Activated CD8-positive, alpha-beta memory T cell treated with anti-CD3 and anti-CD28 coated beads, Interleukin-2, amount 50 U/mL, for 24 hours (primary cell): ENCODE data around the gene RANBP17.
"Not testable (repeated sequence)": the region's sequence is repeated elsewhere in the genome, so short reads cannot be mapped to it uniquely, and the experiment has no call there.

ENCODE experiments used
- DNase-seq: peaks from one replicate; pipeline ENCODE4 v3.0.0-alpha.2; 2020; ENCODE audit errors: extremely low read depth

RANBP17 gene

GRCh38 chr5:171155621-171156020, 293.8 kb downstream of the RANBP17 start:
- no peak for DNase-seq

DNA sequence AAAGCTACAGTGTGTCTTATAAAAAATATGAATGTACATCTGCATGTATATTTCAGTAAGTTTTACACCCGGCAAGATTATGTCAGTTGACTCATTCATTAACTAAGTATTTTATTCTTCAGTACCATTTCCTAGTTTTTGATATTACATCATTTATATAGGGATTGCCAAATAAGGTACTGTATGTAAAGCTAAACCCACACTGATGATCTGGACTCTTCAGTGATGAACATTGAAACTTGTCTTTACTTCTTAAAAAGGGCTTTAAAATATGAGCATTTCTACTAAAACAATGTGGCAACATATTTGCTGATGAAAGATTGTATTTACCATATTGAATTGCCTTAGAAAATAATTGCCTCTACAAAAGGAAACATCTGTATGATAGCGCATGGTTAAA, 295.5 kb downstream of the RANBP17 start:
- no peak for DNase-seq

DNA sequence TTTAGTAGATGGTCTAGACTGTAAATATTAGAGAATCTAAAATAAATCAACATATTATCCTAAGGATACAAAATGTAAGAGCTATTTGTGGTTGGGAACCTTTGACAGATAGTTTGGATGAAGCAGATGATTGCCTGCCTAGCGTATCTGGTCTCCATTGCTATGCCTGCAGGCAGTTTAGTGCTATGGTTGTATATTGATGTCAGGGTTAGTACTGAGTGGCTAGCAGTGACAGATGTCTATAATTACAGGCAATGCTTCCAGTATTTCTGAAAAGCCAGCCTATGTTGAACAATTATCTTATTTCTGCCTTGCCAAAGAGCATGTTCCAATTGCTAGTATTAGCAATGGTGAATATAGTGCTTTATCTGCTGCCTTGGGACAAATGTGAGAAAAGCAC, 296.0 kb downstream of the RANBP17 start:
- no peak for DNase-seq

DNA sequence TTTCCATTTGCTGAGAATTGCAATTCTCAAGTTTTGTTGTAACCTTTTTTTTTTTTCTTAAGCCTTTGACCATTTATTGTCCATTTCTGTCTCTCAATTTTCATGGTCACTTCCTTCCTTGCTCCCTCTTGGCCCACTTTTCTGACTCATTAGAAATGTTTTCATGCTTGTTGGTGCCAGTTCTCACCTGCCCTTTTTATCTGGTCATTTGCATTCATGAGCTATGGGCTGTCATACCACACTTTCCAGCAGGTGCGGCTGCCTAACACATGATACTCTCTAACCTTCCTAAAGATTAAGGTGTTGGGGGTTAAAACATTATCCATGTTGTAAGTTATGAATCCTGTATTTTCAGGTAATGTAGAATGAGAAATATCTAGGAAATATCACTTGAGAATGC, 296.8 kb downstream of the RANBP17 start:
- DNase-seq = no peak

DNA sequence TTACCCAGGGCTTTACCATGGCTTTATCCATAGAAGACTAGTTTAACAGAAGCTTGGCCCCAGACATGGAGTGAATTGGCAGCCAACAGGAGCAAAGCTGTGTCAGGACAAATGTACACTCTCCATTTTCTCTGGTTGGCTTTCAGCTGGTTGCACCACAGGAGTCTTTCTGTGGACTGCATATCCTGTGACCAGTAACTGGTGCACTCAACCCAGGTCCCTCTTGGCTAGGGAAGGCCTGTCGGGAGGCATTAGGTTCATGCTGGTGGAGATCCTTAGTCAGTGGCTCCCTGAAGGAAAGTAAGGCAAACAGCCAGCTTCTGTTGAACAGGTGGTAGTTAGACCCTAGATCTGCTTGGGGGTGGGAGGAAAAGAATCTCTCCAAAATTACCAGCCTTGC, 300.3 kb downstream of the RANBP17 start:
- DNase-seq = no peak

GRCh38 chr5:171162596-171162995, 300.8 kb downstream of the RANBP17 start:
- no peak for DNase-seq

GRCh38 chr5:171166766-171167165, 304.9 kb downstream of the RANBP17 start:
- no peak for DNase-seq

- DNase-seq = no peak
Observed at GRCh38 chr5:171168171-171168570, 306.4 kb downstream of the RANBP17 start.

- not testable (repeated sequence) for DNase-seq
Observed at GRCh38 chr5:171174960-171175359, 313.1 kb downstream of the RANBP17 start.

- no peak for DNase-seq
Observed at GRCh38 chr5:171175746-171176145, 313.9 kb downstream of the RANBP17 start.

DNA sequence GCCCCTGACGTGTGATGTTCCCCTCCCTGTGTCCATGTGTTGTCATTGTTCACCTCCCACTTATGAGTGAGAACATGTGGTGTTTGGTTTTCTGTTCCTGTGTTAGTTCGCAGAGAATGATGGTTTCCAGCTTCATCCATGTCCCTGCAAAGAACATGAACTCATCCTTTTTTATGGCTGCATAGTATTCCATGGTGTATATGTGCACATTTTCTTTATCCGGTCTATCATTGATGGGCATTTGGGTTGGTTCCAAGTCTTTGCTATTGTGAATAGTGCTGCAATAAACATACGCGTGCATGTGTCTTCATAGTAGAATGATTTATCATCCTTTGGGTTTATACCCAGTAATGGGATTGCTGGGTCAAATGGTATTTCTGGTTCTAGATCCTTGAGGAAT, 316.4 kb downstream of the RANBP17 start:
- DNase-seq = not testable (repeated sequence)

- no peak for DNase-seq
Observed at GRCh38 chr5:171188016-171188415, 326.2 kb downstream of the RANBP17 start.

DNA sequence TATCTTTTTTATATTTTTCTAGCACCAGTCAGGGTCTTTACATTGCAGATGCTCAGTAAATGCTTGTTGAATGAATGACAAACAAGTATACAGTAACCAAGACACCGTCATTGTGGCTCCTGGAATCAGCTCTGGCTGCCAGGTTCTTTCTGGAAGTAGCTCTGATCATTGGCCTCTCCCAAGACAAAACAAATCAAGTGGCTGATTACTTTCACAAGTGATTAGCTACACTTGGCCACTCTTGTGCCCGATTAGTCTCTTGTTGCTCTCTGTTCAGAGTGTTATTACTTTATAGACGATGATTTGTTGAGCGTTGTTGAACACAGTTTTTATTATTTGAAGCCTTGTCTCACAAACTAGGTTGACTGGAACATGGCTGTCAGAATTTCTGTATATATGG, 327.6 kb downstream of the RANBP17 start:
- no peak for DNase-seq

DNA sequence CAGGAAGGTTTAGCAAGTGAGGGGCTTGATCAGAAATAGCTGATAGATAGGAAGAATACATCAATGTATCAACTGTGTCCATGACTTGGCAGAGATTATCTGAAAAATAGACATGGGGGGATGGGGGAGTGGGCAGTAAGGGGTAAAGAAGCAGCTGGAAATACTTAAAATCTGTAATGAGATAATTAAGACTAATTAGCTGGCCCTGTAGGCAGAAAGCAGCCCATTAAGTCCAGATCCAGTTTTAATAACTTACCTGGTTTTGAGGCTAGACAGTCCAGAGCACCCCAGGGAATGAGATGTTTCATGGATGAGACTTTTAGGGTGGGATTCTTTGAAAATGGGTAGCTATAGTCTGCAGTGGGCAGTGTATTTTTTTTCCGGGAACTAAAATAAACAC, 330.3 kb downstream of the RANBP17 start:
- no peak for DNase-seq

DNA sequence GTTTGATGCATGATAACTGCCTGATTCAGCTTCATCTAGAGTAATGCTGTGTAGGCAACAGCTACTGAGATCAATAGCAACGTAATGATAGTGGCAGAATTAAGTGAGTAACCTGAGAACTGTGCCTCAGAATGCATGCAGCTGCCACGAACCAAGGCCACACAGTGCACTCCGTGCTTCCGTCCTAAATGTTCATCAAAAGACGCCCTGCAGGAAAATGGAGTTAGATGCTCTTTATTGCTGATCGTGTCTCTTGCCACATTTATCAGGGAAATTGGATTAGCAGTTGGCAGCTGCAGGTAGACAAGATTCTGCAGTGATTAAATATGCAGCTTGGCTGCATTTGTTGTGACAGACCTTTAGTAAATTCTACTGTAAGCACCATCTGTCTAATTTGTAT, 339.5 kb downstream of the RANBP17 start:
- no peak for DNase-seq

GRCh38 chr5:171205375-171205774, 343.6 kb downstream of the RANBP17 start:
- no peak for DNase-seq

GRCh38 chr5:171207256-171207847, 345.5 kb downstream of the RANBP17 start:
- DNase-seq = no peak

DNA sequence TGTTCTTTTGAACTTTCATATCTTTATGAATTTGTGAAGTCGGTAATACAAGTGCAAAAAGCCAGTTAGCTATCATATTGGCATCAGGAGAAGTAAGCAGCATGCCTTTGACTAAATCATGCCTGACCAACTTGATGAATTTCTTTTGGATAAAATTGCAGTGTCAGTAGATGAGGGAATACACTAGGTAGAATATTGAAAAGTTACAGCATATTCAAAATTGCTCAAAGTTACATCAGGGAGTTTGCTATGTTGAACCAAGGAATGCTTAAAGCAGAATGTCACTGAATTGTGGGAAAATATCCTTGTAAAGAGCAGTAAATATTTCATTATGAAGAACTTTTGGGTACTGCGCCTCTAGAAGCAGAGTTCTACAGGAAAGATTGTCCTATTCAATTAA, 360.1 kb downstream of the RANBP17 start:
- no peak for DNase-seq

GRCh38 chr5:171223927-171224326, 362.1 kb downstream of the RANBP17 start:
- DNase-seq = no peak

GRCh38 chr5:171226096-171226754, 364.4 kb downstream of the RANBP17 start:
- no peak for DNase-seq

- DNase-seq = no peak
Observed at GRCh38 chr5:171226864-171227263, 365.0 kb downstream of the RANBP17 start.

DNA sequence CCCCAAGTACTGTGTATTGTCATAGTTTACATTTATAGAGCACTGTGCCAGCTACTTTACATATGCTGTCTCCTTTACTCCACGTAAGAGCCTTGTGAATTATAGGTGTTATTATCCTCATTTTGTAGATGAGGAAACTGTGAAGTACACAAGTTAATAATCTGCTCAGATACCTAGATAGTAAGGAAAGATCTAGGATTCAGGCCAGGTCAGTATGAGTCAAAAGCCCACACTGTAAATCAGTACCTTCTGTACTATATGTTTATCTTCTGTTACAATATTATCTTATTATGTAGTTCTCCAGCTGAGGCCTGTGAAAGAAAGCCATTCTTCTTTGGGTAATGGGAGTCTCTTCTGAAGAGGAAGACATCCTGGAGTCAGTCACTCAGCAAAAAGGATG, 374.8 kb downstream of the RANBP17 start:
- no peak for DNase-seq

- DNase-seq = no peak
Observed at GRCh38 chr5:171242521-171242920, 380.7 kb downstream of the RANBP17 start.

DNA sequence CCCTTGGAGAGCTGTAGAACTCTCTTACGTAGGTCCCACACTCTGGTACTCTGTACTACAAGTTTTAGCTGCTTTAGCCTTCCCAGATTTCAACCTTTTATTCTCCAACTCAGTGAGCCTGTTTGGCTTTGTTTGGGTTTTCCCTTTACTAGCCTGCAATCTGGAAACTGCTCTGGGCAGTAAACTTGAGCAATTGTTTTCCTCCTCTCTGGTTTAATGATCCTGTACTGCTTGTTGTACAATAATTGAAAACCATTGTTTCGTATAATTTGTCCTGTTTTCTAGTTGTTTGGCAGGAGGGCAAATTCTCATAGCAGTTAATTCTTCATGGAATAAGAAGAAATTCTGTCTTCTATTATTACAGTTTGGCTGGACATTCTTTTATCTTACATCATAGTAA, 384.4 kb downstream of the RANBP17 start:
- no peak for DNase-seq
